Effector CD4-positive, alpha-beta T cell (primary cell): ENCODE measurements around the gene RTN4.
"Not testable (repeated sequence)": the region's sequence is repeated elsewhere in the genome, so short reads cannot be mapped to it uniquely, and the experiment has no call there.

Source experiments
- DNase-seq: peaks from one replicate; pipeline ENCODE4 v3.0.0-alpha.2; 2020

The RTN4 gene

DNA sequence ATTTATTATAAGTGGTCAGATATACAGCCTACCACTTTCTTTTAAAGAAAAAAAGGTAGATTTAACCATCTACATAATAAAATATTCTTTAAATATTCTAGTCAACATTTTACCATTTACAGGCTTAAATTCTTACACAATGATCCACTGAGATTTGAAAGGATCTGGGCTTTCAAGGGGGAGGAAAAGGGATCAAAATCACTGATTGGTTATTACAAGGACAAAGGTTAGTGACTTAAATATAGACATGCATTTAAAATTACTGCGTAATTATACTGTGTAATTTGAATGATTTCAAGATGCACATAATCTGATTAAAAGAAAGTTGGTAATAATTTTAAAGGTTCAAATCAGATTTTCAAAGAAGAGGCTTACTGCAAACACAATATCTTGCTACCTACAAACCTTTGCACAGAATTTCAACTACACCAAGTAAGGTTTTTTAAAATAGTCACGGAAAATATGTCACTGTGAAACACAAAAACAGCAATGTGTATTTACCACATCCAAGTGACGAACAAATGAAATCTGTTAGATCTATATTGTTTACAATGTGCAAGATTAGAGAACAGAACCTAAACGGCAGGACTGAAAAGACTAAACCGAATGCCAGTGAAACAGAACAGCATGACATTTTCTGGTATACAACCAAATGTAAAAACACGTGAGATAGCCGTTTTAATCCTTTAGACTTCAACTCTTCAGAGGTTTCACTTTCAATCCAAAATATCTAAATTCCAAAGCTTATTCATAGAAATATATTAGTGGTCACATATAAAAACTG is 40.8 kb downstream of the RTN4 start:
- no peak for DNase-seq

DNA sequence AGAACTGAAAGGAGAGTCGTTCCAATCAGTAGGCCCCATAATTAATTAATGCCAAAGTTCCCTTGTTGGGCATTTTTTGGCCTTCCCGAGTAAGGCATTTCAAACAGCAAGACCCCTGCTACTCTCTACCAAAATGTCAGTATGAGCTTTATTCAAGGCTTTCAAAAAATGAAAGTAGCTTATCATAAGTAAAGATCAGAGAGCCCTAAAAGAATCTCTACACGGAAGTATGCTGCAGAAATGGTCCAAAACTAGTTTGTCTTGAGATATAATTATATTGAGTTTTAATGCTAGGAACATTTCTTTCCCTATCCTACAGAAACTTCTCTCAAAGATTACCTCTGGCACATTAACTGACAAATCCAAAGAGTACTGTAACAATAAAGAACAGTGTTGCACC is 43.9 kb downstream of the RTN4 start:
- DNase-seq = no peak

DNA sequence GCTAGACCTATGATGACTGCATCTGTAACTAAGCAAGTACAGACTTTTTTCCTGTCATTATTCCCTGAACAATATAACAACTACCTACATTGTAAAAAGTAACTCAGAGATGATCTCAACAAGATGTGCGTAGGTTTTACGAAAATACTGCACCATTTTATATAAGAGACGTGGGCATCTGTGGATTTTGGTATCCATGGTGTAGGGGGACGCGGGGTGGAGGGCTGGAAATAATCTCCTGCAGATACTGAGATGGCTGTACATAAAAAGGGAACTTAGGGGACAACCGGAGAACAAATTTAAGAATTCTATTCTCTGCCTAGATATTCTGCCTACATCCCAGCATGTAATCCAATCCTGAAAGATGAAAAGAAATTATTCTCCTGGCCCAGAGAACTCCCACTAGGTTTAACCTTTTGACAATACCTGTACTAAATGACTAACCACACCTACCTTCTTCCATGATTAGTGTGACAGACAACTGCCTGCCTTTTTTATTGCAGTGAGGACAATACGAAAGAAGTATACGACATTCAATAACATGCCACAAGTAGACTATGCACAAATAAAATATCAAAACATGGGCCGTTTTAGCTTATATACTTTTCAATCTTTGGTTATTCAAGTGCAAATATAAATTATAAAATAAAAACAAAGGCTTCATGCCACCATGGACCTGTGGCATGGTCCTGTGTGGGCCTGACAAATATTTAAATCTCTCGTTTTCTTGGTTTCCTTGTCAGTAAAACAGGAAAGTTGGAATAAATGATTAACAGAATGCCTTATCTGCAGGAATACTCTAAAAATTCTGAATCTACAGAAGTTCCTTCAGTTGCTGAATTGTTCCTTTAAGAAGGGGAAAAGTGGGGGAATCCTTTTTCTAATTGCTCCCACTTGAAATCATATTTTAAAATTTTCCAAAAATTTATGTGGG is 46.3 kb downstream of the RTN4 start:
- no peak for DNase-seq

DNA sequence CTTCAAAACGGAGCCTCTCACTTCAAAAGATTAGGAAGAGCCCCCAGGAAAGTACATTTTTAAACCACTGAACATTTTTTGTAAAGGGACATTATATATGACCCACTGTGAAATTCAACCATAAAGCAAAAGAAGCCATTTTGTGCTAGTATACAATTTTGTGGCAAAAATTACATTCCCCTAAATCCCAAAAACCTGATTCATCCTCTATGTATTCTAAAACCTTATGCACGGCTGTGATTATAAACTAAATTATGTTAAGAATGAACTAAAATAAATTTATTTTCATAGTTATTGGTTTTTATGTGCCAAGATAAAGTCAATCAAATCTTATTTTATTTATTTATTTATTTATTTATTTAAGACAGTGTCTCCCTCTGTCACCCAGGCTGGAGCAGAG is 48.5 kb downstream of the RTN4 start:
- no peak for DNase-seq

DNA sequence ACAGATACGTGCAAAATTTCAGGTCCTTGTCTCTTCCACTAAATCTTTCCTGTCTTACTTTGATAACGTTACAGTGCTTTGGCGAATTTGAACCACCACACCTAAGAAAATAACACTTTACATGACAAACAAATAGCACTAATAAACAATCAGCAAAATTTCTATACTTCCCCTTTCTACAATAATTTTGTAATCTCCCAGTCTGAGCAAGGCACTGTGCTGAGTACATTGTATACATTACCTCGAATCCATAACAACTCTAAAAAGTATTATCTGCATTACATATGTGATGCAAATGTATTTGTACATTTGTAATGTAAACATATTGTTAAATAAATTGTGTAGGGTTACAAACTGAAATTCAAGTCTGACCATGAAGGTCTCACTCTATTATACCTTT is 49.9 kb downstream of the RTN4 start:
- DNase-seq = no peak

DNA sequence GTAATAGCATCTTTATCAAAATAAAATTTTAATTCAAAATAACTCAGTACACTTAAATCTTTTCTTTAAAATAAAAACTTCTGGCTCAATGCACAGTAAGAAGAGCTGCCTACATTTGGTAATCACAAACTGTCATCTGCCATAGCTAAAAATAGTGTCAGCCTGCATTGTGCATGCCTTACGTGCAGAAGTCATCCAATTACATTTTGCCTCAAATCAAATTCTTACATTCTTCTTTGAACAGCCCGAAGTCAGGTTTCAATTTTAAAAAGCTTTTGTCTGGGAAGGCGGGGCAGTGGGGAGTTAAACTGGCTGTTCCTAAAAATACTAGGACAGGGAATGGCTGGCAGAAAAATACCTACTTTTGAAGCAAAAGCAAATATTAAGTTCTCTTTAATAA is 51.1 kb downstream of the RTN4 start:
- DNase-seq = no peak

DNA sequence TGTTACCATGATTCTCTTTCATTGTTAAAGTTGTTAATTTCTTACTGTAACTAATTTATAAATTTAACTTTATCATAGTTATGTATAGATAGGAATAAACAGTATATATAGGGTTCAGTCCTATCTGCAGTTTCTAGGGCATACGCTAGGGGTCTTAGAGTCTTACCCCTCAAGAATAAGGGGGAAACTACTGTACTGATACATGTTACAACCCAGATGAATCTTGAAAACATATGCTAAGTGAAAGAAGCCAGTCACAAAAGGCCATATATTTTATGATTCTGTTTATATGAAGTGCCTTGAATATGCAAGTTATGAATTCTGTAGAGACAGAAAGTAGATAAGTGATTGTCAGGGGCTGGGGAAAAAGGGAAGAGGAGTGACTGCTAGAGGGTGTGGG is 52.4 kb downstream of the RTN4 start:
- DNase-seq = no peak

DNA sequence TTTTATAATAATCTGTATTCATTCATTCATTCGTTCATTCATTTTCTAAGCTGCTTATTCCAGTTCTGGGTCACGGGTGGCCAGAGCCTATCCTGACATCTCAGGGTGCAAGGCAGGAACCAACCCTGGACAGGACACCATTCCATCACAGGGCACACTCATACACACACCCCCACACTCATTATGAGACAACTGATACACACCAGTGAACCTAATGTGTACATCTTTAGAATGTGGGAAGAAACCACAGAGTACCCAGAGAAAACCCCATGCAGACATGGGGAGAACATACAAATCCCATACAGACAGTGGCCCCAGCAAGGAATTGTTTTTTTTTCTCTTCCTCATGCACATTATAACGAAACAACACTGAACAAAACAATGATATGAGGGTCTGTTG is 54.7 kb downstream of the RTN4 start:
- DNase-seq = no peak

DNA sequence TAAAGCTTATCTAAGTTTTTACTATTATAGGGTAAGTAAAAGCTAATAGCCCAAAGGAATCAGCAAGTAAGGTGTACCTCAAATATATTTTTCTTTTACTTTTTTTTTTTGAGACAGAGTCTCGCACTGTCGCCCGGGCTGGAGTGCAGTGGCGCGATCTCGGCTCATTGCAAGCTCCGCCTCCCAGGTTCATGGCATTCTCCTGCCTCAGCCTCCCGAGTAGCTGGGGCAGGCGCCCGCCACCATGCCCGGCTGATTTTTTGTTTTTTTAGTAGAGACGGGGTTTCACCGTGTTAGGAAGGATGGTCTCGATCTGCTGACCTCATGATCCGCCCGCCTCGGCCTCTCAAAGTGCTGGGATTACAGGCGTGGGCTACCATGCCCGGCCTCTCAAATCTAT is 59.6 kb downstream of the RTN4 start:
- DNase-seq = not testable (repeated sequence)

DNA sequence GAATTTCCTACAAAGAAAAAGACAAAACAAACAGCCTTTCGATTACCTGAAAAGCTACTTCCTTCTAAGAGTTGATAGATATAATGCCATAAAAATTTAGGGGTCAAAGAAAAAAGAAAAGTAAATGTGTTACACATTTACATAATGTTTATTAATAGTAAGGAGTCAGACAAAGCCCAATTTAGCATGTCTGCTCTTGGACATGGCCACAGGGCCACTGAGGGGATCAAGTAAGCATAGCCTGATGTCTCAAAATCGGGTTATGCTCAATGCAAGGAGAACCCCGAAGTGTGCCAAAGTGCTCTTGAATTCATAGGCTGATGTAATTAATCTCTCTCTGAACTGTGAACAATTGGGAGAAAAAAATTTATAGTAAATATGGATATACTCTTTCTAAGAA is 61.6 kb downstream of the RTN4 start:
- no peak for DNase-seq

DNA sequence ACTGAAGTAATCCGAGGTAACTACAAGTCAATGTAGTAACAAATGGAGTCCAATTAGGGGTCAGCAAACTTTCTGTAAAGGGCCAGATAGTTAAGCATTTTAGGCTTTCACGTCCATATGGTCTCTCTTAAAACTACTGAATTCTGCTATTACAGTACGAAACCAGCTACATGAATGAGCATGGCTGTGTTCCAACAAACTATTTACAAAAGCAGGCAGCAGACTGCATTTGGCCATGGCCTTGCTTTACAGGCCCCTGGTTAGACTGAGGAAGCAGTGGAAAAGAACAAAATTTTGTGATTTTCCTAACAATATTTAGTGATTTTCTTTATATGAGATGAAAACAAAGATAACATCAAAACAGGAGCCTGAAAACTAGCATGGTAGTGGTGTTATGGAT is 64.0 kb downstream of the RTN4 start:
- no peak for DNase-seq

DNA sequence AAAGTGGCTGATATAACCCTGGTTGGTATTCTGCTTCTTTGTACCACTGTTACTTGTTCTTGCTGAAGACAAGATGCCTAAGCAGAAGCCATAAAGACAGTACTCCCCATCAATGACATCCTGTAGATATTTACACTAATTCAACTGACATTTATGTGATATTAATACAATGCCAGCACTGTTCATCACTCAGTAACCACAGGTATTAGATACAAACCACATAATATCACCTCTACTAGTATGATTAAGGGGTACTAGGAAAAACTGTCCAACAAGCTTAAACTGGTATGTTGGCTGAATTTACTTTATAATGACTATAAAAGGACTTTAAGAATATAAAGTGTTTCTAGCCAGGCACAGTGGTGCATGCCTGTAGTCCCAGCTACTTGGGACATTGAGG is 65.8 kb downstream of the RTN4 start:
- no peak for DNase-seq

DNA sequence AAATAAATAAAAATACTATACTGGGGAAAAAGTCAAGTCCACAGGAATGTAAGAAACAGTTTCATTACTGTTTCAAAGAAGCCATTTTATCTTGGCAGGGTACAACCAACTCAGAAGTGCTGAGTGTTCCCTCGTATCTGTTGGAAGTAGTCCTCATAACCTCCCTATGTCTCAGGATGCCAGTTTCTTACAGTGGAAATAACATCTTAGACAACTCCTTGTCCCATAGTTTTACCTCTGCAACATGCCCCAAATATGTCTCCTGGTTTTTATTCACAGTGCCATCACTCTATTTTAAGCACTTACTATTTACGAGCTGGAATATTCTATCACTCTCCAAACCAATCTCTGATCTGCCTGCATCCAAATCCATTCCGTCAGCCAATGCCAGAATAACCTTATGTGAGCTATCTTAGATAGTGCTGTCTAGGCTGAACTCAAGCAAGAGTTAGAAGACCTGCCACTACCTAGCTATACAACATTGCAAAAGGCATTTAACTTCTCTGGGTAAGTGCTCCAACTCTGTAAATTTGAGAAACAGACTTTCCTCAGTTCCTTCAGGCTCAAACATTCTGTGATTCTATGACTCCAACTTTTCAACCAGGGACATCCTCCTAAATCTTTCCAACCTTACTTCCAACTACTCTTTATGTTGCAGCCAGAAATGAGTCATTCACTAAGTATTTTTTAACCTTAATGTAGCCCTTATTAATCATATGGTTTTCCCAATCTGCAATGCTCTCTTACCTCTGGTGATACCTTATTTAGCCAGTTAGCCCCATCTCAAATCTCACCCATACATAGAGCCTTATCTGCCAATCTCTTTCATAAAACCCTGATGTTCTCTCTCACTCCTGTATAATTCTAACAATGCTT is 66.7 kb downstream of the RTN4 start:
- DNase-seq = no peak

DNA sequence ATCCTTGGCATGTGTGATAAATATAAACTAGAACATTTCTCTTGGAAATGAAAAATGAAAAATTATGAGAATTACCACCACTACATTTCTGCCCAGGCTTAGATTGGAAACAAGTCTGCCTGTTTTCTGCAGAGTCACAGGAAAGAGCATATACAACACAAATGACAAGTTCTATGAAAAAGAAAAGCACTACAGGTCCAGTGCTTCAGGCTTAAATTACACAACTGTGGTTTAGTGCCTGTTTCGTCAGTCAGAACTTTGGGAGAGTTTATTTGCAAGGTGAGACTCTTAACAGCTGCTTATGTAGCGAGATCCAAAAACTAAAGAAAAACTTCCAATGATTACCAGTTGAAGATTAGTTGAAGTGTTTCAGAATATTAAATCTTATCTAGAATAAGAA is 68.9 kb downstream of the RTN4 start:
- no peak for DNase-seq

DNA sequence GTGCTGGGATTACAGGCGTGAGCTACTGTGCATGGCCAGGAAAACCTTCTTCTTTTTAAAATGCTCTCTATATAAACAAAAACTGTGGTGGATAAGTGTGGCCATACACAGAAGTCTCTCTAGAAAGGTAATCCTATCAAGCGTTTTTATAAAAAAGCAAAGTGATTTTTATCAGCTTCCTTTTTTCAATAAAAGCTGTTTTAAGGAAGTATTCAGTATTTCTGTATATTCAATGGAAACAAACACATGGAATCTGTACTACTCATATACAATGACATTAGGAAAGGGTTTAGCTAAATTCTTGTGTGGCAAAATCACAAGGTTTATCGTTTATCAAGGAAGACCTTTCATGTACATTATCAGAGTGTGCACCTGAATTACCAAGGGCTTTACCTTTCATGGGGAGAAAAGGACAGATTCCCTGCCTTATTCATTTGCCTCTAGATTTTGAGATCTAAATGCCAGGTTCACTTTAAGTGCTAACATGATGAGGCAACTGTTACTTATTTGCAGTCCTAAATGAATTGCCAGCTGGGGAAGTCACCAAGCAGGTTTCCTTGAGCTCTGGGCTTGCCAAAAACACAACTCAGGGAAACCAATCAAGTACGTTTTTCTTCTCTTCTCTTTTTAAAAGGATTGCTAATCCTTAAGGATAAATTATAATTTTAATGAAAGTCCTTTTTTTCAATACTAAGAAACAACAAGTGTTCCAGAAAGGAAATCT is 70.8 kb downstream of the RTN4 start:
- no peak for DNase-seq

DNA sequence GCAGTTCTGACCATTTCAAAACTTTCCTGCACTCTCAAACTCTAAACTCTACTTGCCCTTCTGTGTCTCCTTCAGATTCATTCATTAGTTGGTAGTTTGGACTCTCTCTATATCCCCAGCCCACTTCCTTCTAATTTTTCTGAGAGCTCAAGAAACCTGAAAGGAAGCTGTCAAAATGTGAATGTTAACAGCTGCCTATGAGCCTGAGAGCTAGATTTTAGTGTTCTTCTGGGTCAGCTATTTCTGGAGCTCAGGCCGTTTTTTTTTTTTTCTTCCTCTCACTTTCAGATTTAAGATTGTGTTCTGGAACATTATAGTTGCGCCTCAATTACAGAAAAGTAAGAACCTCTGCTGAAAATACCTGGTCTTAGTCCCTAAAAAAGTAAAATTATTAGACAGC is 73.1 kb downstream of the RTN4 start:
- DNase-seq = no peak

DNA sequence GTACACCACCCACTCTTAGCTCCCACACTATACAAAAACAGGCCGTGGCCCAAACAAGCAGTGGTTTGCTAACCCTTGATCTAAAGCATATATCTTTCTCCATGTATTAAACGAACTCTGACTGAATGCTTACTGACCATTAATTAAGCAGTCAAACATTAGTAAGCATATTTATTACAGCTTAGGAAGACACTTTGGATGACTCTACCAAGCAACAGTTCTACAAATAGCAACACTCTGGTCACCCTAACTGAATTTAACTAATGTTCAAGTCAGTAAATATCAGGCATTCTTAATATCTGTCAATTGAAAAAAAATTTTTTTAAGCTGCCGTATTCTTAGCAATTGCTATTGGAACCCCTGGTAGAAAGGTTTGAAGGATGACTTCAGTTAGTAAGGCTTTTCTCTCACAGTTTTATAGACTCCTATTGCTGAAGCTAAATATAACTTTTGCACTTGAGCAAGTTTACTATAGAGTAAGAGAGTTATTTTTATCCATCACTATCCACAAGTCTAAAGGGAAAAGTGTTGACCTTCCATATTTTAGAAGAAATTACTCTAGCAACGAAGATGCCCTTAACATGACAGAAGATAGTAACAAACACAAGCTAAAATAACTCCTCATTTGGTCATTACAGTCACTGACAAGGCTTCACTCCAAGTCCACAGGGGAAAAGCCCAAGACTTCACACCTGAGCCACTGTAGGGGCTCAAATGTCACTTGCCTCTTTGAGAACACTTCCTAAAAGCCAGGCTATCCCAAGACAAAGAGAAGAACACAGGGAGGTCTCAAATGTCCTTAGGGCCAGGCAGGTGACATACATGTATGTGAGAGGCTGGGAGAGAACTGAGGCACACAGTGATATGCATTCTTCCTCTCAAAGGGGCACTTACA is 74.4 kb downstream of the RTN4 start:
- DNase-seq = no peak

DNA sequence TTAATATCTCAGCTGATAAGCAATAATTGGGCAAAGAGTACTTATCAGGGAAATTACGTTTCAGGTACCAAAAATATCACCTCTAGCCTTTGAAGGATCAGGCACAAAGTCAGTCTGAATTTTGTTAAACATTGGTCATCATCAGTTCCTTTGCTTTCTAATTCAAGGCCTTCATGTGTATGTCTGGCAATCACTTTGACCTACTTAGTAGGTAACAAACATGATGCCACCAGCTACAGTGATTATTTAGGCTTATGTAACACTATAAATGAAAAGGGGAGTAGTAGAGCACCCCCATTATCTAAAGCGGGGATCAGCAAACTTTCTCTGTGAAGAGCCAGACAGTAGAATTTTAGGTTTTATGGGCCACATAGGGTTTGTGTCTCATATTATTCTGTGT is 75.1 kb downstream of the RTN4 start:
- DNase-seq = no peak

DNA sequence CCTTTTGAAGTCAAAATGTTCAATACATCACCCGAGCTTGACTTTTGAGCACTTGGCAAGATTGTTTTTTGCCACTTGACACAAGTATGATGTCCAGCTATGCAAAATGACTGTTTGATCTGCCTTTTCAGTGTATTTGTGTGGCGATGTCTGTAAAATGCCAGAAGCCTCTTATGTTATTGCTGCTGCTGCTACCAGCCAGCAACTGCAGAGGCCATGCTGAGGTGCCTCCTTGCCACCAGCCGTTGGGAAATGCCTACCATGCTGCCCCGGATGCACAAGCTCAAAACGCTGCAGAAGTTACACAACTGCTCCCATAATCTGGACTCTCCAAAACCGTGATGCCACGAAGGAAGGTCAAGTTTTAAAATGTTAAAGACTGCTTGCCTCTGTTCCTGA is 80.3 kb downstream of the RTN4 start:
- DNase-seq = no peak

DNA sequence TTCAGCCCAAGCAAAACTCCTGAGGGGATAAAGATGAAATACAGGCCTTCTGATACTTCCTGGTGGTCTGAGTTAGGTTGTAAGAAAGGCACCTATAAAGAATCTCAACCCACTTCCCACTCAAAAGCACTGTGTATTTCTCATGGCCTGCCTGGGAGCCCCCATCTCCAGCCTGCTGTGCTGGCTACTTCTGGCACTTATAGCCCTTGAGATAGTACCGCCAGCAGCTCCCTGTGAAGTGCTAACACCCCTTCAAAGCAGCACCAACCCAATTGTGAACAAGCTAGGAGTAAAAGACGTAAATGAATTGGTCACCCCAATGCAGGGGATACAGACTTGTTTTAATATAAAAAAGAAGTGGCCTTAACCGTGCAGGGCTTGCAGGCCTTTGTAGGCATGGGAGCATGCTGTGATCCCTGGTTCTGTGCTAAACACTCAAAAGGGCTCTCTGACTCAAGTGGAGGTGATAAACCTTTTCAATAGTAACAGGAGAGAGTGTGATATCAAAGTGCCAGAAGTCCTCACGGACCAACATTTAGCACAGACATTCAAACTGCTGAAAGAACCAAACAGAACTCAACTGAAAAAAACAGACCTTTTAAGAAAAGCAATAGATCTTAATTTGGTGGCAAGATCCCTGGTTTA is 80.8 kb downstream of the RTN4 start:
- DNase-seq = no peak
